Measurements from ENCODE around the gene SSR4.

SSR4 gene

GRCh38 chrX:153832728-153833127, 38.3 kb downstream of the SSR4 start:
- no peak for DNase-seq

GRCh38 chrX:153836921-153837320, 42.5 kb downstream of the SSR4 start:
- DNase-seq = no peak

- no peak for DNase-seq
Observed at GRCh38 chrX:153844509-153845082, 50.1 kb downstream of the SSR4 start.

- no peak for DNase-seq
Observed at GRCh38 chrX:153845195-153845594, 50.7 kb downstream of the SSR4 start.

DNA sequence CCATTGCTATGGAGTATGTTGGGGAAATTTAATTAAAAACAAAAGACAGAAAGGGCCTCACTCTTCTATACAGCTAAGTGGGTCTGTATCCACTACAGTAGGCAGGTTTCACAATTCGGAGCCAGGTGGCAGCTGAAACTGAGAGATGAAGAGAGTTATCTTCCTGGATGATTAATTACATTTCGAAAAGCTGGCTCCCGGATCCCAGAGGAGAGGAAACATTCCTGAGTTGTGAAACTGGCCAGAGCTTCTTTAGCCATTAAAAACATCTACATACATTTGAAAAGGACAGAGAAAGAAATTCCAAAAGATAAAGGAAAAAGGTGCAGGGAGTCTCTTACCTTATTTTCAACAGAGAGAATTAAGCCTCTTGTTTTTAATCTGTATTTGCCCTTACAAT, 51.4 kb downstream of the SSR4 start:
- DNase-seq = no peak
